MCF 10A (cell line): Measurements from ENCODE around the gene PLXNA1. TPM values are rescaled to one million over a fixed set of nuclear protein-coding genes. Genes with fewer than 3 reads are reported as not detected.

Experiments used
- BruUV-seq: library from RNA; stranded (reverse); fragments of 400-500 nt; replicated peaks from 2 replicates; lab custom pipeline; 2021; lab: Mats Ljungman, UMichigan
- CTCF ChIA-PET: fragments of 300-600 bp; sonication (Branson Sonifier 250); formaldehyde crosslinking; extraction: SDS; loops from one replicate; lab custom pipeline; 2021; ENCODE audit warnings: antibody characterized with exemption, inconsistent platforms; lab: Yijun Ruan, JAX
- POLR2A ChIA-PET: fragments of 300-600, 350-650 bp; sonication (Branson Sonifier 250); formaldehyde crosslinking; extraction: SDS; loops from one replicate; lab custom pipeline; 2020; ENCODE audit warnings: antibody characterized with exemption, inconsistent platforms; lab: Yijun Ruan, JAX
- DNase-seq: peaks from one replicate; pipeline ENCODE4 v3.0.0-alpha.2; 2018; ENCODE audit not compliant: unreplicated experiment
- H3K27ac Mint-ChIP-seq: one replicate; pipeline ENCODE4 v1.8.0; 2022; ENCODE audit warnings: mild to moderate bottlenecking, low read depth, mixed read lengths; ENCODE audit not compliant: unreplicated experiment
- H3K27me3 Mint-ChIP-seq: one replicate; pipeline ENCODE4 v1.8.0; 2022; ENCODE audit warnings: mixed read lengths; ENCODE audit not compliant: insufficient read depth, unreplicated experiment
- H3K36me3 Mint-ChIP-seq: one replicate; pipeline ENCODE4 v1.8.0; 2022; ENCODE audit warnings: mild to moderate bottlenecking, moderate library complexity, mixed read lengths; ENCODE audit not compliant: insufficient read depth, unreplicated experiment
- H3K4me1 Mint-ChIP-seq: one replicate; pipeline ENCODE4 v1.8.0; 2022; ENCODE audit warnings: mixed read lengths; ENCODE audit not compliant: insufficient read depth, unreplicated experiment
- H3K4me3 Mint-ChIP-seq: one replicate; pipeline ENCODE4 v1.8.0; 2022; ENCODE audit warnings: mild to moderate bottlenecking, moderate library complexity, mixed read lengths; ENCODE audit not compliant: unreplicated experiment
- H3K9me3 Mint-ChIP-seq: one replicate; pipeline ENCODE4 v1.8.0; 2022; ENCODE audit warnings: mixed read lengths; ENCODE audit not compliant: unreplicated experiment
- CTCF ChIP-seq: fragments of 200-600 bp; IDR thresholded peaks from one replicate; pipeline ENCODE4 v1.8.0; 2022; ENCODE audit warnings: antibody characterized with exemption, mild to moderate bottlenecking; ENCODE audit not compliant: unreplicated experiment
- intact Hi-C: fragments of 100-400 bp; cut with micrococcal nuclease; formaldehyde crosslinking; loops from 2 replicates; pipeline ENCODE4 v1.14.1; 2022
- total RNA-seq: library from RNA; stranded (reverse); gene quantifications from 2 replicates; pipeline ENCODE4 v1.2.3, GENCODE V29; 2022

Gene PLXNA1
- total RNA-seq, 1 experiment from 2014 or later: 48.4 TPM

GRCh38 chr3:127017781-127018180 lies 34.9 kb downstream of the PLXNA1 start:
- H3K27me3 Mint-ChIP-seq: no peaks in the 10 kb centered on the region
- H3K4me1 Mint-ChIP-seq: peaks cover 7% of the 10 kb centered on the region
- DNase-seq: no peak
- intact Hi-C loops: no loop called here
- POLR2A ChIA-PET: interaction anchor here (1.1 kb wide), 1 partner anchor 18 kb away, joined by 5 read pairs; no protein-coding TSS in a partner anchor
- H3K9me3 Mint-ChIP-seq: no peaks in the 10 kb centered on the region
- BruUV-seq: no TSS peak
- peaks cover 41% of the 10 kb centered on the region for H3K36me3 Mint-ChIP-seq
- CTCF ChIA-PET: no interaction called here
- TF ChIP-seq CTCF: no peak
- no peak overlapping the region for H3K27ac Mint-ChIP-seq
- H3K4me3 Mint-ChIP-seq: no peak overlapping the region

GRCh38 chr3:127018306-127018828 lies 35.5 kb downstream of the PLXNA1 start:
- no peak for TF ChIP-seq CTCF

GRCh38 chr3:127019449-127019848 lies 36.5 kb downstream of the PLXNA1 start:
- peaks cover 36% of the 10 kb centered on the region for H3K36me3 Mint-ChIP-seq
- H3K27ac Mint-ChIP-seq: peak overlapping the region; percentile 16
- H3K27me3 Mint-ChIP-seq: no peaks in the 10 kb centered on the region
- H3K9me3 Mint-ChIP-seq: no peaks in the 10 kb centered on the region
- ChIA-PET CTCF (interaction anchor here (0.7 to 1.1 kb wide), 4 partner anchors 11 to 409 kb away, joined by 3 to 4 read pairs (median 4); no protein-coding TSS in a partner anchor), POLR2A (interaction anchor here (0.8 kb wide), 1 partner anchor 16 kb away, joined by 4 read pairs; no protein-coding TSS in a partner anchor)
- H3K4me3 Mint-ChIP-seq: no peak overlapping the region
- intact Hi-C loops: no loop called here
- no TSS peak for BruUV-seq
- no peak for TF ChIP-seq CTCF
- H3K4me1 Mint-ChIP-seq: peaks cover 7% of the 10 kb centered on the region
- no peak for DNase-seq

More at GRCh38 chr3:127018306-127018828, 35.5 kb downstream of the PLXNA1 start:
- no peaks in the 10 kb centered on the region for H3K9me3 Mint-ChIP-seq
- DNase-seq: no peak
- ChIA-PET CTCF (interaction anchor here (0.7 kb wide), 1 partner anchor 274 kb away, joined by 3 read pairs; no protein-coding TSS in a partner anchor), POLR2A (interaction anchor here (0.9 kb wide), 1 partner anchor 17 kb away, joined by 4 read pairs; no protein-coding TSS in a partner anchor)
- H3K36me3 Mint-ChIP-seq: peaks cover 37% of the 10 kb centered on the region
- peaks cover 7% of the 10 kb centered on the region for H3K4me1 Mint-ChIP-seq
- H3K4me3 Mint-ChIP-seq: no peak overlapping the region
- no peak overlapping the region for H3K27ac Mint-ChIP-seq
- no TSS peak for BruUV-seq
- intact Hi-C loops: no loop called here
- H3K27me3 Mint-ChIP-seq: no peaks in the 10 kb centered on the region

- no TSS peak for BruUV-seq
- POLR2A ChIA-PET: no interaction called here
- H3K4me3 Mint-ChIP-seq: no peak overlapping the region
- DNase-seq: no peak
- H3K27ac Mint-ChIP-seq: no peak overlapping the region
- no peak for TF ChIP-seq CTCF
- intact Hi-C loops: no loop called here
- H3K4me1 Mint-ChIP-seq: peaks cover 7% of the 10 kb centered on the region
- no peaks in the 10 kb centered on the region for H3K27me3 Mint-ChIP-seq
- no peaks in the 10 kb centered on the region for H3K9me3 Mint-ChIP-seq
- CTCF ChIA-PET: interaction anchor here (0.9 to 1.1 kb wide), 3 partner anchors 11 to 408 kb away, joined by 3 to 4 read pairs (median 3); no protein-coding TSS in a partner anchor
- peaks cover 38% of the 10 kb centered on the region for H3K36me3 Mint-ChIP-seq
These were observed 37.6 kb downstream of the PLXNA1 start for GRCh38 chr3:127020543-127020942.
